GM12878 (cell line): ENCODE measurements around the gene COL4A5. TPM values are rescaled to one million over a fixed set of nuclear protein-coding genes. Genes with fewer than 3 reads are reported as not detected.

Source experiments
- ATAC-seq: fragments of 200-7000 bp; cut with Tn5 transposase; 3 replicates; pipeline ENCODE4 v1.9.1; 2020; ENCODE audit warnings: mild to moderate bottlenecking, moderate library complexity
- BruUV-seq: library from RNA; stranded (reverse); fragments of 400-500 nt; replicated peaks from 2 replicates; lab custom pipeline; 2021; lab: Mats Ljungman, UMichigan
- CTCF ChIA-PET: fragments of 300-600 bp; sonication (Branson Sonifier 250); formaldehyde crosslinking; extraction: SDS; loops from one replicate; lab custom pipeline; 2021; ENCODE audit warnings: inconsistent platforms; lab: Yijun Ruan, JAX
- POLR2A ChIA-PET: fragments of 350-600 bp; formaldehyde crosslinking; extraction: SDS; loops from one replicate; lab custom pipeline; 2021; ENCODE audit warnings: inconsistent platforms; lab: Charles Lee
- RAD21 ChIA-PET: fragments of 300-600 bp; sonication (Branson Sonifier 250); formaldehyde crosslinking; loops from one replicate; lab custom pipeline; 2023; ENCODE audit warnings: antibody characterized with exemption; ENCODE audit not compliant: unreplicated experiment; lab: Charles Lee
- SMC1A ChIA-PET: fragments of 300-600 bp; sonication (Branson Sonifier 250); formaldehyde crosslinking; loops from one replicate; lab custom pipeline; 2023; ENCODE audit not compliant: unreplicated experiment, uncharacterized antibody; lab: Charles Lee
- DNase-seq: peaks from one replicate; pipeline ENCODE4 v3.0.0-alpha.2; 2011; ENCODE audit warnings: low read depth, low spot score
- FAIRE-seq: peaks from 3 replicates; lab custom pipeline; 2011; peaks lifted over from hg19 to GRCh38; lab: Jason Lieb, UNC
- H2AFZ ChIP-seq: 2 replicates; pipeline ENCODE4 v1.6.0; 2011; ENCODE audit warnings: low read depth, low read length, control low read depth; ENCODE audit not compliant: control insufficient read depth
- H3K27ac ChIP-seq: 2 replicates; pipeline ENCODE4 v1.5.1; 2011; ENCODE audit warnings: control low read depth; ENCODE audit not compliant: control insufficient read depth, insufficient read depth
- H3K27me3 ChIP-seq, 2 experiments: replicated peaks in 1 of 2; 2 replicates each; pipeline versions ENCODE4 v1.6.0 to v1.6.1; 2011; ENCODE audit warnings: low read length in 1 of 2; ENCODE audit not compliant: control insufficient read depth in 2 of 2, insufficient read depth in 2 of 2
- H3K36me3 ChIP-seq, 2 experiments: 2 replicates each; pipeline ENCODE4 v1.5.1; 2011; ENCODE audit warnings: low read length in 1 of 2; ENCODE audit not compliant: control insufficient read depth in 2 of 2, insufficient read depth in 2 of 2
- H3K4me1 ChIP-seq: 2 replicates; pipeline ENCODE4 v1.6.1; 2011; ENCODE audit warnings: mild to moderate bottlenecking, low read length, moderate library complexity, mixed read lengths; ENCODE audit not compliant: control insufficient read depth, insufficient read depth
- H3K4me2 ChIP-seq: 2 replicates; pipeline ENCODE4 v1.6.0; 2011; ENCODE audit warnings: control low read depth; ENCODE audit not compliant: control insufficient read depth, insufficient read depth
- H3K4me3 ChIP-seq: fragments of 200-600 bp; sonication (generic); 2 replicates; pipeline ENCODE4 v1.5.1; 2016
- H3K79me2 ChIP-seq: 2 replicates; pipeline ENCODE4 v1.6.0; 2011; ENCODE audit warnings: low read length; ENCODE audit not compliant: control insufficient read depth, insufficient read depth
- H3K9ac ChIP-seq: 2 replicates; pipeline ENCODE4 v1.8.0; 2011; ENCODE audit warnings: low read length, control low read depth, mixed read lengths; ENCODE audit not compliant: control insufficient read depth, insufficient read depth
- H3K9me3 ChIP-seq: replicated peaks from 3 replicates; pipeline ENCODE4 v1.5.1; 2011; ENCODE audit warnings: mild to moderate bottlenecking, low read length; ENCODE audit not compliant: control insufficient read depth, insufficient read depth
- H4K20me1 ChIP-seq: 2 replicates; pipeline ENCODE4 v1.6.0; 2011; ENCODE audit not compliant: control insufficient read depth, insufficient read depth
- ATF2 ChIP-seq: IDR thresholded peaks from 2 replicates; pipeline ENCODE4 v1.6.1; 2012; ENCODE audit warnings: low read length, inconsistent platforms
- BHLHE40 ChIP-seq, 2 experiments: fragments of 450-650 bp in 1 of 2; IDR thresholded peaks; 2 replicates each; pipeline ENCODE4 v1.6.1; 2011 to 2017; ENCODE audit warnings: low read depth in 2 of 2, borderline replicate concordance in 1 of 2, improper control_type of control experiment in 1 of 2, low read length in 1 of 2, mild to moderate bottlenecking in 1 of 2
- BMI1 ChIP-seq: fragments of 450-650 bp; IDR thresholded peaks from 2 replicates; pipeline ENCODE4 v1.6.1; 2016; ENCODE audit warnings: mild to moderate bottlenecking, moderate library complexity, borderline replicate concordance
- EZH2 ChIP-seq: IDR thresholded peaks from 2 replicates; pipeline ENCODE4 v1.6.1; 2012; ENCODE audit warnings: low read depth, mild to moderate bottlenecking, control low read depth, inconsistent platforms, low read length, borderline replicate concordance; ENCODE audit not compliant: control insufficient read depth
- IRF3 ChIP-seq: fragments of 450-650 bp; IDR thresholded peaks from 2 replicates; pipeline ENCODE4 v1.6.1; 2014; ENCODE audit warnings: mild to moderate bottlenecking
- RFX5 ChIP-seq: IDR thresholded peaks from 2 replicates; pipeline ENCODE4 v1.6.1; 2011; ENCODE audit warnings: low read depth, low read length, improper control_type of control experiment
- TCF12 ChIP-seq: IDR thresholded peaks from 2 replicates; pipeline ENCODE4 v1.6.1; 2011; ENCODE audit warnings: low read depth, mild to moderate bottlenecking, low read length
- WGBS: methylation state at CpG from one replicate; pipeline ENCODE4 v1.1.6; 2016; ENCODE audit warnings: low lambda C conversion rate; ENCODE audit not compliant: insufficient replicate concordance, insufficient coverage; ENCODE audit errors: missing lambda C conversion rate; 5-methylcytosine and 5-hydroxymethylcytosine counted together
- in situ Hi-C: fragments of 300-500 bp; cut with MboI; formaldehyde crosslinking; loops from 9 replicates; pipeline ENCODE4 v1.14.3; 2018; ENCODE audit warnings: mixed read lengths
- intact Hi-C: fragments of 100-400 bp; cut with micrococcal nuclease; formaldehyde crosslinking; loops from one replicate; pipeline ENCODE4 v1.14.2; 2022; ENCODE audit not compliant: unreplicated experiment
- polyA plus RNA-seq, 11 experiments: library from polyadenylated mRNA; depleted of rRNA in 4 of 11; unstranded in 6 of 11; stranded (reverse) in 5 of 11; fragments of >200 nt; fragmentation: Nextera tagmentation in 4 of 11; fragmentation: Illumina TruSeq in 1 of 11; extraction: Ambion mirVana in 4 of 11; extraction: Trizol in 1 of 11; gene quantifications; 1 replicate in 1 of 11; 2 replicates in 10 of 11; pipeline versions ENCODE4 v1.2.1 to v1.2.3, GENCODE V29; 2011 to 2016; ENCODE audit warnings: inconsistent platforms in 2 of 11, missing spikeins in 2 of 11, low read depth in 1 of 11
- total RNA-seq, 4 experiments: library from RNA; depleted of rRNA in 3 of 4; stranded (reverse); fragments of >200 nt in 3 of 4; fragmentation: Illumina TruSeq in 1 of 4; extraction: Trizol in 1 of 4; gene quantifications; 2 replicates each; pipeline versions ENCODE4 v1.2.1 to v1.2.3, GENCODE V29; 2013 to 2021

The COL4A5 gene
- total and polyA plus RNA-seq, 10 of the 15 experiments (the other 5 are each of a cell fraction or from before 2014, with no cell fraction given), result 0.13 to 2.8 (median 0.38) TPM; not detected in 1

- TF ChIP-seq BHLHE40 (IDR thresholded peaks at IDR 0.05; ENCODE audit: borderline replicate concordance in 1 of 2, low read depth in 2 of 2, low read length in 1 of 2), result no peak
- no peak for TF ChIP-seq ATF2
- no peak for TF ChIP-seq TCF12
- no peak for TF ChIP-seq BMI1
- no peak for TF ChIP-seq EZH2
- no peak for TF ChIP-seq IRF3
- TF ChIP-seq RFX5, result no peak
- intact Hi-C loops, result no loop called here
- no peak overlapping the region for H3K27ac ChIP-seq
- no peak overlapping the region for H3K9ac ChIP-seq
- no peak overlapping the region for H3K4me3 ChIP-seq
- no peaks in the 10 kb centered on the region for H3K9me3 ChIP-seq
- RAD21 ChIA-PET, result no interaction called here
- in situ Hi-C loops, result no loop called here
- no peak overlapping the region for H3K4me2 ChIP-seq
- H2AFZ ChIP-seq, result no peak overlapping the region
- no peaks in the 10 kb centered on the region for H3K36me3 ChIP-seq
- H3K79me2 ChIP-seq, result no peaks in the 10 kb centered on the region
- no peaks in the 10 kb centered on the region for H3K4me1 ChIP-seq
- no TSS peak for BruUV-seq
- CTCF ChIA-PET, result no interaction called here
- 23% methylated on average over 3 of the region's 3 CpGs for WGBS
- POLR2A ChIA-PET, result no interaction called here
- SMC1A ChIA-PET, result no interaction called here
- H4K20me1 ChIP-seq, result no peaks in the 10 kb centered on the region
- FAIRE-seq (no peak), ATAC-seq (no peak), DNase-seq (no peak)
- H3K27me3 ChIP-seq, result no peaks in the 10 kb centered on the region
Measured at GRCh38 chrX:108453841-108454240, 14.2 kb downstream of the COL4A5 start.
